ENCODE measurements around the gene CGB1.
"Not testable (repeated sequence)": the region's sequence is repeated elsewhere in the genome, so short reads cannot be mapped to it uniquely, and the experiment has no call there.

The CGB1 gene

GRCh38 chr19:49058562-49058961 is 21.9 kb upstream of the CGB1 start:
- DNase-seq = peak in 1 of 56 donors; percentile 17

GRCh38 chr19:49057636-49058234 is 21.0 kb upstream of the CGB1 start, which contains the start of gene CGB7:
CGB7 (minus strand) TSS chr19:49057749; CDS start chr19:49055375, 2,374 bp downstream.
- peak in 5 of 56 donors; percentile 4 to 26 (median 19) for DNase-seq

DNA sequence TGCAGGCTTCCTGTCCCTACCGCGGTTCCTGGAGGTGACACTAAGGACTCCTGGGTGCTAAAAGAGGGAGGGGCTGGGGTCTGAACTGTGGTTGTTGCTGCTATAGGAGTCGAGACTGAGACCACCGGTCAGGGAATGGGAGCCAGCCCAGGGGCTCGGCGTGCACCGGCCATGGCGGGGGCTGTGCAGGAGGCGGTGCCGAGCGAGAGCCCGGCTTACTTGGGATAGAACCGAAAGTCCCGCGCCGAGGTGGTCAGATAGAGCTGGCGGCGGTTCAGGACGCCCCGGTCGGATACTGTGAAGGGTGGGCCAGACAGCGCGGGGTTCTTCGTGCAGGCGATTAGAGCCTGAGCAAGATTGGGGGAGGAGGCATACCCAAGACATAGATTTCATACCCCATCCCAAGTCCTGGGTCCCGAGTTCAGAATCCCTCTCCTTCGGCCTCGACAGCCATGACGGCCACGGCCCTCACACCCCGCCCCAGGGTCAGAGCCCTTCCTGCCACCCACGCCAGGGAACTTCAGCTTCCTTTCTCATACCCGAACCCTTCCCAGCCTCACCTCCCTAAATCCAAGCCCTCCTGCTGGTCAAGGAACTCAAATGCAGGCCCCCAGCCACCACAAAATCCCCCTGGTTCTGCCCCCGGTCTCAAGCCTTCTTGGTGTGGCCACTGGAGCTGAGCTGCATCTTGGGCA is 20.4 kb upstream of the CGB1 start:
- not testable (repeated sequence) for DNase-seq

DNA sequence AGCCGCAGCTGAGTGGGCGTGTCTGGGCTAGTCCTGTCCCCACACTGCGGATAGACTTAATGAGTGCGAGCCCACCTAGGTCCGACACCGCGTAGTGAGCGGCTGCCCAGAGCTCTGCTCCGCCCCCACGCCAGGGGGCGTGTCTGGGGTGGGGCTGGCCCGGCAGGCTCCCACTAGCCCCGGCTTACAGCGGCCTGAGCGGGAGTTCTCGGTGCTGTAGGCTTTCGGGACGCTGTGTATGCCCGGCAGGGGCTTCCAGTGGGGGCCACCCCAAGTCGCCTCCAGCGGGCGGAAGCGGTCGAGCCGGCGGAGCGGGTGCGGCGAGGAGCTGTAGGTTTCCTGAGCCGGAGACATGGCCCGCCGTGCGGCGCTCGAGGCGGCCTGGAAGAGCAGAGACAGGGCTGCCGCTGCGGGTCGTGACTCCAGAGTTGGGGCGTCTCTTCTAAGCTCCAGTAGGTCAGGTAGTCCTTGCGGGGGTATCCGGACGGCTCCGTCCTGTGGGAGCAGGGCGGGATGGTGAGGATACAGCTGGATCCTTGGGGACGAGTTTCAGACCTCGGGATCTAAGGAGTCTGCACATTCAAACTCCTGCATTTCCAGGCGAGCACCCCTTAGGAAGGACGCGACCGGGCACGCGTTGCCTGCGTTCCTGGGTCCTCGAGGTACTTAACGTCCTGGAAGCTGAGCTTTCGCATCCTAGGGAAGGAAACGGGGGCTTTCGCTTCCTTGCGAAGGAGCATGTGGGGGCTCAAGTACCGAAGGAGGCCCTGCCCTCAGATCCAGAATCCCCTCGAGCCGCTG is 19.6 kb upstream of the CGB1 start:
- peak in 9 of 56 donors; percentile 2 to 33 (median 5) for DNase-seq

- DNase-seq = not testable (repeated sequence)
These were observed 13.8 kb upstream of the CGB1 start for GRCh38 chr19:49050376-49051033.

DNA sequence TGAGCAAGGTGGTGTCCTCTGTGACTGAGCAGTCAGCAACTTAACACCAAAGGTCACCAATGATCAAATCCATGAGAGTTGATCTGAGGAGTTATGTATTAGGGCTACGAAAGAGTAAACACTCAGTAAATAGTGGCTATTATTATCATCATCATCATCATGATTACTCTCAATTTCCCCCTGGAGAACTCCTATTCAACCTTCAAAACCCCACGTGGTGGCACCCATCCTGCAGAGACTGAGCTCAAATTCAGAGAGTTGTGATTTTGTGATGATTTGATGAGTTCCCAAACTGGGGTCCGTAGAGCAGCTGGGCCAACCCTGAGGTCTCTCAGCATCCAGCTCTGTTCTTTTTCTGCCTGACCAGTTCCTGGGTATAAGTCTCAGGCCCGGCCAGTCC is 13.1 kb upstream of the CGB1 start:
- DNase-seq = not testable (repeated sequence)

- not testable (repeated sequence) for DNase-seq
These were observed 12.3 kb upstream of the CGB1 start, which contains the start of gene CGB8 for GRCh38 chr19:49049011-49049410. CGB8 (minus strand) TSS chr19:49049111; CDS start chr19:49048739, 372 bp downstream.

GRCh38 chr19:49043548-49043947 is 6.9 kb upstream of the CGB1 start, which contains the start of gene CGB5:
CGB5 (plus strand) TSS chr19:49043848; CDS start chr19:49044210, 362 bp downstream.
- not testable (repeated sequence) for DNase-seq

DNA sequence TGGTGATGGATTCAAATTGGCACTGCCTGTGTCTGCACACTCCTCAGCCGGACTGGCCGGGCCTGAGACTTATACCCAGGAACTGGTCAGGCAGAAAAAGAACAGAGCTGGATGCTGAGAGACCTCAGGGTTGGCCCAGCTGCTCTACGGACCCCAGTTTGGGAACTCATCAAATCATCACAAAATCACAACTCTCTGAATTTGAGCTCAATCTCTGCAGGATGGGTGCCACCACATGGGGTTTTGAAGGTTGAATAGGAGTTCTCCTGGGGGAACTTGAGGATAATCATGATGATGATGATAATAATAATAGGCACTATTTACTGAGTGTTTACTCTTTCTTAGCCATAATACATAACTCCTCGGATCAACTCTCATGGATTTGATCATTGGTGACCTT is 6.0 kb upstream of the CGB1 start:
- not testable (repeated sequence) for DNase-seq

DNA sequence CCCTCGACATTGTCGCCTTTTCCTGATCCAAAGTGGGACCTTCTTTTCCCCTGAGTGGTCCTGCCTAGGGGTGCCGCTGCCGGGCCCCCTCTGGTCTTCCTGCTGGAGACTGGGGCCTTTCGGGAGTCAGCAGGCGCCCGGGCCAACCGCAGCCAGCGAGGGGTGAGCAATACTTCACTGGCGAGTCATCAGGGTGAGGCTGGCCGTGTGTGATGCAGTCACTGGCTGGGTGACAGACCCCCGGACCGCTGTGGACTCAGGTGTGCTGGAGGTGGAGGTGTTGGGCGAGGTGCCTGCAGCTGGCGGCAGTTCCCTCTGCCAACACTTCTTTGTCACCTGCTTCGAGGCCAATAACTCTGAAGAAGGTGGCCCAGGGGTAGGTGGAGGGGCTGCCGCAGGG is 5.5 kb upstream of the CGB1 start:
- DNase-seq = no peak

DNA sequence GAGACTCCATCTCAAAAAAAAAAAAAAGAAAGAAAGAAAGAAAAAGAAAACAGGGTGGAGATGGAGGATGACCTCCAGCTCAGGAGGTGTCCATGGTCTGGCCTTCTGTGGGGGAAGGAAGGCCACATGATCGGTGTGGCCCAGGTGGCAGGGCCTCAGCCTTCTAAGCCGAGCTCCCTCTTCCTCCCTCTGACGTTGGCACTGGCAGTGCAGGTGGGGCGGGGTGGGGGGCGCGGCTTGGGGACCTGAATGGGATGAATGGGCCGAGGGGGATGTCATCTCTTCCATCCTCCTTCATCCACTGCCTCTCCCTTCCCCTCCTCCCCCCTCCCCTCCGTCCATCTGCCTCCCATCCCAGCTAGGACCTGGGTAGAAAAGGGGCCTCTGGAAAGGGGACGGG is 3.0 kb upstream of the CGB1 start:
- not testable (repeated sequence) for DNase-seq

DNA sequence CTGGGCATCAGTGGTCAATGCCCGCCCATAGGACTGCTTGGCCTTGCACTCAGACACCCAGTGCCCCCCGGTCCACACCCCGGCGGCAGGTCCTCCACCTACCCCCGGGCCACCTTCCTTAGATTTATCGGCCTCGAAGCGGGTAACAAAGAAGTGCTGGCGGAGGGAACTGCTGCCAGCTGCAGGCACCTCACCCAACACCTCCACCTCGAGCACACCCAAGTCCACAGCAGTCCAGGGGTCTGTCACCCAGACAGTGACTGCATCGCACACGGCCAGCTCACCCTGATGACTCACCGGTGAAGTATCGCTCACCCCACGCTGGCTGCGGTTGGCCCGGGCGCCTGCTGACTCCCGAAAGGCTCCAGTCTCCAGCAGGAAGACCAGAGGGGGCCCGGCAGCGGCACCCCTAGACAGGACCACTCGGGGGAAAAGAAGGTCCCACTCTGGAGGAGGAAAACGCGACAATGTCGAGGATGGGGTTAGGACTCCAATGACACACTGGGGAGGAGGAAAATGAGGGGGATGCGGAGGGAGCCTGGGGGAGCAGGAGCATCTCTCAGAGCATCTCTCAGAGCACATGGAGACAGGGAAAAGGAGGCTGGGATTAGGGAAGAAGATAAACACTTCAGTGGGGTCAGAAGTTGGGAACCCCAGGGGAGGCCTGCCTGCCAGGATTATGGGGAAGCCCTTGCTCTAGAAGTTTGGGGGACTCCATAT is 2.0 kb upstream of the CGB1 start:
- DNase-seq = not testable (repeated sequence)

DNA sequence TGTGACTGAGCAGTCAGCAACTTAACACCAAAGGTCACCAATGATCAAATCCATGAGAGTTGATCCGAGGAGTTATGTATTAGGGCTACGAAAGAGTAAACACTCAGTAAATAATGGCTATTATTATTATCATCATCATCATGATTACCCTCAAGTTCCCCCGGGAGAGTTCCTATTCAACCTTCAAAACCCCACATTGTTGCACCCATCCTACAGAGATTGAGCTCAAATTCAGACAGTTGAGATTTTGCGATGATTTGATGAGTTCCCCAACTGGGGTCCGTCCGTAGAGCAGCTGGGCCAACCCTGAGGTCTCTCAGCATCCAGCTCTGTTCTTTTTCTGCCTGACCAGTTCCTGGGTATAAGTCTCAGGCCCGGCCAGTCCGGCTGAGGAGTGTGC is 1.4 kb upstream of the CGB1 start:
- not testable (repeated sequence) for DNase-seq

DNA sequence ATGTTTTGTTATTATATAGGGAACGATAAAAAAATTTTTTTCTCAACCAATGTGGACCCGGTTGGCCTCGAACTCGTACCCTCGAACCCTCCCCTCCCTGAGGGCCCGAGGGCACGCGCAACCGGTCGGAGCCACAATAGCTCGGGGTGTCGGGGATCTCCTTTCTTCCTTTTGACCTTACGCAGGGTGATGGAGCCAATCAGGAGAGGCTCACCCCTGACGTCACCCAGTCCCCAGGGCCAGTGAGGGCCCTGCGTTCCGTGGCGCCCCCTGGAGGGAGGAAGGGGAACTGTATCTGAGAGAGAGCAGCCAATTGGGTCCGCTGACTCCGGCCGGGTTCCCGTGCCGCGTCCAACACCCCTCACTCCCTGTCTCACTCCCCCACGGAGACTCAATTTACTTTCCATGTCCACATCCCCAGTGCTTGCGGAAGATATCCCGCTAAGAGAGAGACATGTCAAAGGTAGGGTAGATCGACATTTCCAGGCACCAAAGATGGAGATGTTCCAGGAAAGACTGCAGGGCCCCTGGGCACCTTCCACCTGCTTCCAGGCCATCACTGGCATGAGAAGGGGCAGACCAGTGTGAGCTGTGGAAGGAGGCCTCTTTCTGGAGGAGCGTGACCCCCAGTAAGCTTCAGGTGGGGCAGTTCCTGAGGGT is 4.9 kb downstream of the CGB1 start, which contains the start of gene CGB2:
Gene CGB2, plus strand, starts transcription at position 249 of the 660 bp plus-strand sequence. Its CDS starts 206 bp downstream, at position 455.
- DNase-seq = peak in 1 of 56 donors; percentile 5

DNA sequence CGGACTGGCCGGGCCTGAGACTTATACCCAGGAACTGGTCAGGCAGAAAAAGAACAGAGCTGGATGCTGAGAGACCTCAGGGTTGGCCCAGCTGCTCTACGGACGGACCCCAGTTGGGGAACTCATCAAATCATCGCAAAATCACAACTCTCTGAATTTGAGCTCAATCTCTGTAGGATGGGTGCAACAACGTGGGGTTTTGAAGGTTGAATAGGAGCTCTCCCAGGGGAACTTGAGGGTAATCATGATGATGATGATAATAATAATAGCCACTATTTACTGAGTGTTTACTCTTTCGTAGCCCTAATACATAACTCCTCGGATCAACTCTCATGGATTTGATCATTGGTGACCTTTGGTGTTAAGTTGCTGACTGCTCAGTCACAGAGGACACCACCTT is 6.4 kb downstream of the CGB1 start:
- not testable (repeated sequence) for DNase-seq

GRCh38 chr19:49029749-49030148 is 6.9 kb downstream of the CGB1 start:
- not testable (repeated sequence) for DNase-seq

- not testable (repeated sequence) for DNase-seq
These were observed 8.0 kb downstream of the CGB1 start for GRCh38 chr19:49028686-49029085.

- DNase-seq = not testable (repeated sequence)
These were observed 11.1 kb downstream of the CGB1 start for GRCh38 chr19:49025599-49025998.

GRCh38 chr19:49025088-49025487 is 11.6 kb downstream of the CGB1 start:
- DNase-seq = not testable (repeated sequence)

DNA sequence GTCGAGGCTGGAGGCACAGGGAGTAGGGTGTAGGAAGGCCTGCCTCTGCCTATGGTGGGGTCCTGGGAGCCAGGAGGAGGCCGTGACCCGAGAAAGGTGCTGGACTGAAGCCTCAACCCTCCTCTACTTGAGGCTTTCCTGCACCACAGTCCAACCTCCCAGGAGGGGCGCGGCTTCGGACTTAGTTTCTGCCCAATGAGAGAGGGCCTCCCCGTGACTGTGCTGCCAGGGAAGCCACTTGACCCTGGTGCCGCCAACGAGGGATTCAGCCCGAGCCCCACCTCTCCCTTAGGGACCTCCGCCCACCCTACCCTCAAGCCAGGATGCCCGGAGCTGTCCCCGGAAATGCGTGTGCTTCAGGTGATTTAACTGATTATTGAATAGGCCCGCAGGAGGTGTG is 12.5 kb downstream of the CGB1 start, which contains the start of gene CGB3:
Gene CGB3, minus strand, starts transcription at position 101 of the 400 bp plus-strand sequence. CDS start 362 bp downstream, outside the sequence.
- not testable (repeated sequence) for DNase-seq
